IMR-90 (cell line): Measurements from ENCODE around the gene CSNK2A1.

Experiments
- MAFK ChIP-seq: IDR thresholded peaks from 2 replicates; pipeline ENCODE4 v1.6.1; 2012; ENCODE audit warnings: low read depth, low read length, improper control_type of control experiment
- TF ChIP-seq, protein P1 (sequence below): conservative IDR thresholded peaks from 2 replicates; pipeline ENCODE4 v1.5.1; 2012; ENCODE audit warnings: mild to moderate bottlenecking, low read depth, low read length, improper control_type of control experiment
- TF ChIP-seq, protein P2 (sequence below): fragments of 150-350 bp; IDR thresholded peaks from 2 replicates; pipeline ENCODE4 v1.6.1; 2017; ENCODE audit warnings: mild to moderate bottlenecking, antibody characterized with exemption, low read length, low read depth

DNA sequence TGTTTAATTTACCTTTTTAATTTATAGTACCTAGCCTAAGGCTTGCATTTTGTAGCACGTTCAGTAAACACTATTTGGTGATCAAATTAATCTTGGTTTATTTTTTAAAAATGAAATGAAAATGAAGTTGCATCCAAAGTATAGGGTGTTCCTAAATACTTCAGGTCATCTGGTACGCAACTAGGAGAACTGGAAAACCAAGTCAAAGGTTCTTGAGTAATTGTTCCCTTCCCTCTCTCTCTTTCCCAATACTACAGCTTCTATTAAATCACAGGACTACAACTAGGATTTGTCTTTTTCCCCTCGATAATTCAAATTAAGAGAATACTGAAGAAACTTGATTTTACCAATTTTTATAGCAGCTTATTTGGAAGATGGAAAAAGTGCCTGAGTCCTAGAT lies 27.9 kb downstream of the CSNK2A1 start:
- TF ChIP-seq MAFK: no peak
- TF ChIP-seq, protein P1, sequence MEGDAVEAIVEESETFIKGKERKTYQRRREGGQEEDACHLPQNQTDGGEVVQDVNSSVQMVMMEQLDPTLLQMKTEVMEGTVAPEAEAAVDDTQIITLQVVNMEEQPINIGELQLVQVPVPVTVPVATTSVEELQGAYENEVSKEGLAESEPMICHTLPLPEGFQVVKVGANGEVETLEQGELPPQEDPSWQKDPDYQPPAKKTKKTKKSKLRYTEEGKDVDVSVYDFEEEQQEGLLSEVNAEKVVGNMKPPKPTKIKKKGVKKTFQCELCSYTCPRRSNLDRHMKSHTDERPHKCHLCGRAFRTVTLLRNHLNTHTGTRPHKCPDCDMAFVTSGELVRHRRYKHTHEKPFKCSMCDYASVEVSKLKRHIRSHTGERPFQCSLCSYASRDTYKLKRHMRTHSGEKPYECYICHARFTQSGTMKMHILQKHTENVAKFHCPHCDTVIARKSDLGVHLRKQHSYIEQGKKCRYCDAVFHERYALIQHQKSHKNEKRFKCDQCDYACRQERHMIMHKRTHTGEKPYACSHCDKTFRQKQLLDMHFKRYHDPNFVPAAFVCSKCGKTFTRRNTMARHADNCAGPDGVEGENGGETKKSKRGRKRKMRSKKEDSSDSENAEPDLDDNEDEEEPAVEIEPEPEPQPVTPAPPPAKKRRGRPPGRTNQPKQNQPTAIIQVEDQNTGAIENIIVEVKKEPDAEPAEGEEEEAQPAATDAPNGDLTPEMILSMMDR: no peak
- TF ChIP-seq, protein P2, sequence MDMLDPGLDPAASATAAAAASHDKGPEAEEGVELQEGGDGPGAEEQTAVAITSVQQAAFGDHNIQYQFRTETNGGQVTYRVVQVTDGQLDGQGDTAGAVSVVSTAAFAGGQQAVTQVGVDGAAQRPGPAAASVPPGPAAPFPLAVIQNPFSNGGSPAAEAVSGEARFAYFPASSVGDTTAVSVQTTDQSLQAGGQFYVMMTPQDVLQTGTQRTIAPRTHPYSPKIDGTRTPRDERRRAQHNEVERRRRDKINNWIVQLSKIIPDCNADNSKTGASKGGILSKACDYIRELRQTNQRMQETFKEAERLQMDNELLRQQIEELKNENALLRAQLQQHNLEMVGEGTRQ: no peak
